HG02973 (cell line): Measurements from ENCODE around the gene BET1.
"Not testable (repeated sequence)": the region's sequence is repeated elsewhere in the genome, so short reads cannot be mapped to it uniquely, and the experiment has no call there.

ENCODE experiments used
- ATAC-seq: cut with Tn5 transposase; IDR thresholded peaks from one replicate; pipeline ENCODE4 v1.9.1; 2021; ENCODE audit warnings: moderate library complexity; ENCODE audit not compliant: unreplicated experiment

Gene BET1

GRCh38 chr7:94004024-94004951 lies at the start of gene BET1:
TSS of gene BET1 (minus strand) at chr7:94004355. CDS start at chr7:94004216, 139 bp downstream.
- peak; percentile 96 for ATAC-seq

GRCh38 chr7:94053532-94053931 lies 49.4 kb upstream of the BET1 start:
- ATAC-seq, result no peak

- peak; percentile 37 for ATAC-seq
These were observed 48.4 kb upstream of the BET1 start for GRCh38 chr7:94052398-94053180.

- peak; percentile 72 for ATAC-seq
These were observed 45.9 kb upstream of the BET1 start for GRCh38 chr7:94050046-94050445.

- ATAC-seq, result peak; percentile 13
These were observed 45.5 kb upstream of the BET1 start for GRCh38 chr7:94049615-94050014.

- ATAC-seq, result no peak
These were observed 44.6 kb upstream of the BET1 start for GRCh38 chr7:94048755-94049154.

GRCh38 chr7:94047956-94048355 lies 43.8 kb upstream of the BET1 start:
- no peak for ATAC-seq

GRCh38 chr7:94045581-94045980 lies 41.4 kb upstream of the BET1 start:
- ATAC-seq, result no peak

GRCh38 chr7:94044806-94045205 lies 40.7 kb upstream of the BET1 start:
- ATAC-seq, result no peak

- ATAC-seq, result no peak
These were observed 39.1 kb upstream of the BET1 start for GRCh38 chr7:94043299-94043698.

- peak; percentile 88 for ATAC-seq
These were observed 38.2 kb upstream of the BET1 start for GRCh38 chr7:94042381-94042780.

- ATAC-seq, result no peak
These were observed 37.4 kb upstream of the BET1 start for GRCh38 chr7:94041529-94041928.

- no peak for ATAC-seq
These were observed 36.1 kb upstream of the BET1 start for GRCh38 chr7:94040254-94040653.

- no peak for ATAC-seq
These were observed 35.3 kb upstream of the BET1 start for GRCh38 chr7:94039368-94040035.

- no peak for ATAC-seq
These were observed 27.7 kb upstream of the BET1 start for GRCh38 chr7:94031865-94032264.

- no peak for ATAC-seq
These were observed 26.5 kb upstream of the BET1 start for GRCh38 chr7:94030634-94031033.

- no peak for ATAC-seq
These were observed 25.8 kb upstream of the BET1 start for GRCh38 chr7:94029976-94030375.

GRCh38 chr7:94028768-94029167 lies 24.6 kb upstream of the BET1 start:
- ATAC-seq, result no peak

- not testable (repeated sequence) for ATAC-seq
These were observed 22.5 kb upstream of the BET1 start for GRCh38 chr7:94026619-94027018.

GRCh38 chr7:94022550-94022949 lies 18.4 kb upstream of the BET1 start:
- no peak for ATAC-seq

- ATAC-seq, result no peak
These were observed 12.6 kb upstream of the BET1 start for GRCh38 chr7:94016786-94017185.
